Measurements from ENCODE around the gene SPIRE1.
"Not testable (repeated sequence)": the region's sequence is repeated elsewhere in the genome, so short reads cannot be mapped to it uniquely, and the experiment has no call there.

Gene SPIRE1

GRCh38 chr18:12598181-12598930, 59.6 kb downstream of the SPIRE1 start:
- no peak for DNase-seq (ENCODE audit: low read depth)

- no peak for DNase-seq (ENCODE audit: low read depth)
These were observed 60.1 kb downstream of the SPIRE1 start for GRCh38 chr18:12597760-12598159.

- DNase-seq (ENCODE audit: low read depth): no peak
These were observed 62.2 kb downstream of the SPIRE1 start for GRCh38 chr18:12595571-12596255.

GRCh38 chr18:12593866-12594265, 64.0 kb downstream of the SPIRE1 start:
- no peak for DNase-seq (ENCODE audit: low read depth)

GRCh38 chr18:12592597-12593127, 65.2 kb downstream of the SPIRE1 start:
- DNase-seq (ENCODE audit: low read depth): no peak

- DNase-seq (ENCODE audit: low read depth): no peak
These were observed 68.5 kb downstream of the SPIRE1 start for GRCh38 chr18:12589448-12589847.

- DNase-seq (ENCODE audit: low read depth): no peak
These were observed 71.0 kb downstream of the SPIRE1 start for GRCh38 chr18:12586956-12587355.

- DNase-seq (ENCODE audit: low read depth): no peak
These were observed 72.7 kb downstream of the SPIRE1 start for GRCh38 chr18:12585218-12585617.

- no peak for DNase-seq (ENCODE audit: low read depth)
These were observed 77.1 kb downstream of the SPIRE1 start for GRCh38 chr18:12580630-12581342.

- no peak for DNase-seq (ENCODE audit: low read depth)
These were observed 78.1 kb downstream of the SPIRE1 start for GRCh38 chr18:12579775-12580174.

GRCh38 chr18:12577848-12578247, 80.1 kb downstream of the SPIRE1 start:
- DNase-seq (ENCODE audit: low read depth): no peak

- no peak for DNase-seq (ENCODE audit: low read depth)
These were observed 83.3 kb downstream of the SPIRE1 start for GRCh38 chr18:12574494-12575185.

- no peak for DNase-seq (ENCODE audit: low read depth)
These were observed 86.3 kb downstream of the SPIRE1 start for GRCh38 chr18:12571630-12572029.

GRCh38 chr18:12569791-12570190, 88.1 kb downstream of the SPIRE1 start:
- DNase-seq (ENCODE audit: low read depth): no peak

- no peak for DNase-seq (ENCODE audit: low read depth)
These were observed 90.1 kb downstream of the SPIRE1 start for GRCh38 chr18:12567849-12568248.

GRCh38 chr18:12564861-12565260, 93.0 kb downstream of the SPIRE1 start:
- DNase-seq (ENCODE audit: low read depth): no peak

GRCh38 chr18:12564378-12564777, 93.5 kb downstream of the SPIRE1 start:
- DNase-seq (ENCODE audit: low read depth): no peak

GRCh38 chr18:12560600-12560999, 97.3 kb downstream of the SPIRE1 start:
- not testable (repeated sequence) for DNase-seq (ENCODE audit: low read depth)

- DNase-seq (ENCODE audit: low read depth): no peak
These were observed 98.6 kb downstream of the SPIRE1 start for GRCh38 chr18:12559319-12559718.

GRCh38 chr18:12556946-12557806, 100.7 kb downstream of the SPIRE1 start:
- DNase-seq (ENCODE audit: low read depth): no peak

- DNase-seq (ENCODE audit: low read depth): no peak
These were observed 103.0 kb downstream of the SPIRE1 start for GRCh38 chr18:12554796-12555388.
